ENCODE results near the gene USP25. TPM values are rescaled to one million over a fixed set of nuclear protein-coding genes. Genes with fewer than 3 reads are reported as not detected.
A peak's percentile ranks its signal among the peaks of the same experiment; 100 is the strongest.

Gene USP25
- total and polyA plus RNA-seq, 2 of the 8 experiments (the other 6 are each of a cell fraction or from before 2014, with no cell fraction given), result 11.2 to 48.1 TPM

DNA sequence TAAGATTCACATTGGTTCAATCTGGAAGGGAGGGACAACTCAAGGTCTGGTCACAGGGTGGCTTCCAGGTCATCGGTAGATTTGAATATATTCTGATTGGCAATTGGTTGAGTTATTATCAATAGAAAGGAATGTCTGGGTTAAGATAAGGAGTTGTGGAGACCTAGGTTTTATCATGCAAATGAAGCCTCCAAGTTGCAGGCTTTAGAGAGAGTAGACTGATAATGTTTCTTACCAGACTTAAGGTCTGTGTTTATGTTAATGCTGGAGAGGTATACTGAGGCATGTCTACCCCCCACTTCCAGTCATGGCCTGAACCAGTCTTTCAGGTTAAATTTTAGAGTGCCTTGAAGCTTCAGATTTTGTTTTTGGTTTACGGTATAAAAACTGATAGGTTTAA, 29.7 kb downstream of the USP25 start:
- Histone ChIP-seq H3K79me2 (ENCODE audit: control insufficient read depth in 1 of 2, insufficient read depth in 2 of 2, low read length in 2 of 2) (peaks cover 10 to 100% of the 10 kb centered on the region in 2 experiments), H2AK5ac (ENCODE audit: low read depth, low read length) (no peak overlapping the region), H3K9me3 (ENCODE audit: insufficient read depth in 2 of 2, low read depth in 1 of 2, low read length in 1 of 2) (peaks cover 0 to 7% of the 10 kb centered on the region in 2 experiments; a peak in 2 of 4 replicates), H4K91ac (replicated peaks; ENCODE audit: insufficient read length, low read length) (no peak overlapping the region), H4K8ac (ENCODE audit: extremely low read depth, insufficient read depth, low read length) (no peak overlapping the region), H2BK12ac (ENCODE audit: low read depth, low read length) (no peak overlapping the region), H3K4me1 (replicated peaks in 1 of 4; ENCODE audit: control insufficient read depth in 3 of 4, insufficient read depth in 4 of 4, low read length in 3 of 4) (peaks cover 1 to 24% (median 13%) of the 10 kb centered on the region in 4 experiments; a peak in 5 of 7 replicates), H3K9ac (replicated peaks in 1 of 4; ENCODE audit: extremely low read depth in 1 of 4, low read depth in 3 of 4, low read length in 3 of 4) (no peak overlapping the region), H2BK5ac (ENCODE audit: low read depth, low read length) (no peak overlapping the region), H2AFZ (ENCODE audit: low read length) (no peak overlapping the region), H3K23ac (ENCODE audit: insufficient read length) (no peak overlapping the region), H3K79me1 (ENCODE audit: low read depth, low read length) (no peaks in the 10 kb centered on the region), H3K56ac (replicated peaks; ENCODE audit: insufficient read length, low read depth, low read length) (no peak overlapping the region), H3K14ac (ENCODE audit: insufficient read length) (no peak overlapping the region), H3K4me3 (ENCODE audit: extremely low read depth in 1 of 4, insufficient read depth in 2 of 4, low read depth in 3 of 4, low read length in 4 of 4) (peak overlapping the region in 1 of 4 experiments; percentile 5; a peak in 1 of 8 replicates), H2BK20ac (ENCODE audit: low read length) (no peak overlapping the region), H3K23me2 (ENCODE audit: low read depth, low read length) (no peaks in the 10 kb centered on the region), H3K27ac (ENCODE audit: low read depth, low read length) (no peak overlapping the region), H3K4me2 (ENCODE audit: insufficient read depth in 1 of 2, low read depth in 2 of 2, low read length in 2 of 2) (peak overlapping the region; percentile 19 to 59; a peak in 3 of 4 replicates), H2BK120ac (replicated peaks; ENCODE audit: low read depth, low read length) (no peak overlapping the region), H2BK15ac (ENCODE audit: low read length) (no peak overlapping the region), H4K20me1 (replicated peaks in 1 of 2; ENCODE audit: control insufficient read depth in 1 of 2, insufficient read depth in 2 of 2, low read length in 2 of 2) (peaks cover 9 to 11% of the 10 kb centered on the region in 2 experiments), H3K4ac (replicated peaks; ENCODE audit: insufficient read length, low read depth, low read length) (no peak overlapping the region), H3K18ac (ENCODE audit: extremely low read depth, low read length) (no peak overlapping the region), H3K36me3 (ENCODE audit: control insufficient read depth in 2 of 4, insufficient read depth in 4 of 4, low read length in 3 of 4) (peaks cover 0 to 4% (median 2%) of the 10 kb centered on the region in 4 experiments; a peak in 2 of 8 replicates), H4K5ac (ENCODE audit: insufficient read length, low read depth, low read length) (no peak overlapping the region), H3K27me3 (replicated peaks in 1 of 4; ENCODE audit: control insufficient read depth in 3 of 4, extremely low read depth in 1 of 4, insufficient read depth in 3 of 4, low read length in 3 of 4) (no peaks in the 10 kb centered on the region)
- 80% methylated on average over 2 of the region's 2 CpGs; no CpG with 5 or more reads in 1 of the 2 experiments for WGBS, 2 experiments (ENCODE audit: extremely low coverage in 1 of 2, insufficient coverage in 1 of 2, insufficient read length in 1 of 2, insufficient replicate concordance in 2 of 2, low coverage in 1 of 2, low lambda C conversion rate in 2 of 2, missing lambda C conversion rate in 1 of 2)
- TF ChIP-seq POLR2AphosphoS5 (IDR thresholded peaks at IDR 0.05; ENCODE audit: low read depth, low read length), result no peak
- no peak for TF ChIP-seq POLR2A (IDR thresholded peaks at IDR 0.05; ENCODE audit: control extremely low read depth in 1 of 2, low read depth in 2 of 2, low read length in 2 of 2)
- no peak for TF ChIP-seq BCL11A (IDR thresholded peaks at IDR 0.05; ENCODE audit: low read depth in 2 of 2, low read length in 2 of 2)
- no peak for TF ChIP-seq SIRT6 (IDR thresholded peaks at IDR 0.05; ENCODE audit: low read length)
- TF ChIP-seq RBBP5 (IDR thresholded peaks at IDR 0.05; ENCODE audit: borderline replicate concordance, low read depth, low read length), result no peak
- no peak for TF ChIP-seq SIN3A (conservative IDR thresholded peaks at IDR 0.05 in 1 of 2, IDR thresholded peaks at IDR 0.05 in 1 of 2; ENCODE audit: low read depth in 1 of 2, low read length in 2 of 2)
- TF ChIP-seq MAFK (IDR thresholded peaks at IDR 0.05; ENCODE audit: low read depth, low read length), result no peak
- CTCF ChIA-PET (ENCODE audit: partially characterized antibody), result interaction anchor here (1.0 kb wide), 1 partner anchor 34 kb away, joined by 3 read pairs; no protein-coding TSS in a partner anchor
- POLR2A ChIA-PET (ENCODE audit: partially characterized antibody), result interaction anchor here (1.3 kb wide), 1 partner anchor 12 kb away, joined by 3 read pairs; no protein-coding TSS in a partner anchor
- no peak for DNase-seq (ENCODE audit: low read depth in 1 of 2, low spot score in 2 of 2)
- no peak for FAIRE-seq

All from H1 (cell line).